ENCODE results near the gene SEC23B.

DNA sequence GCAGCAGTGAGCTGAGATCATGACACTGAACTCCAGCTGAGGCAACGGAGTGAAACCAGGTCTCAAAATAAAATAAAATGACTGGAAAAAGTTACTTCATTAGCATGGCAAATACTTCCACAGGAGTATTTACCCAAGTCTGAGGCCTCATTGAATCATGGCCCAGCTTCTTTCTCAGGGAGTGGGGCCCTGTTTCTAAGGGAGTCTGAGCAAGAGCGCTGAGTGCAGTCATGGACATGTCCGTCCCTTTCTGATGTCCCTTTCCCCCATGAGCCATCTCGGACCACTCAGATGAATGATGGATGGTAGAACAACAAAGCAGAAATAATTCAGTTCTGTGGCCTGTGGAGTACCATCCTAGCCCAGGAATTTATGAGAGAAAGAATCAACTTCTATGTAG, 72.3 kb downstream of the SEC23B start:
- TF ChIP-seq, protein P1, sequence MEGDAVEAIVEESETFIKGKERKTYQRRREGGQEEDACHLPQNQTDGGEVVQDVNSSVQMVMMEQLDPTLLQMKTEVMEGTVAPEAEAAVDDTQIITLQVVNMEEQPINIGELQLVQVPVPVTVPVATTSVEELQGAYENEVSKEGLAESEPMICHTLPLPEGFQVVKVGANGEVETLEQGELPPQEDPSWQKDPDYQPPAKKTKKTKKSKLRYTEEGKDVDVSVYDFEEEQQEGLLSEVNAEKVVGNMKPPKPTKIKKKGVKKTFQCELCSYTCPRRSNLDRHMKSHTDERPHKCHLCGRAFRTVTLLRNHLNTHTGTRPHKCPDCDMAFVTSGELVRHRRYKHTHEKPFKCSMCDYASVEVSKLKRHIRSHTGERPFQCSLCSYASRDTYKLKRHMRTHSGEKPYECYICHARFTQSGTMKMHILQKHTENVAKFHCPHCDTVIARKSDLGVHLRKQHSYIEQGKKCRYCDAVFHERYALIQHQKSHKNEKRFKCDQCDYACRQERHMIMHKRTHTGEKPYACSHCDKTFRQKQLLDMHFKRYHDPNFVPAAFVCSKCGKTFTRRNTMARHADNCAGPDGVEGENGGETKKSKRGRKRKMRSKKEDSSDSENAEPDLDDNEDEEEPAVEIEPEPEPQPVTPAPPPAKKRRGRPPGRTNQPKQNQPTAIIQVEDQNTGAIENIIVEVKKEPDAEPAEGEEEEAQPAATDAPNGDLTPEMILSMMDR (IDR thresholded peaks at IDR 0.05): no peak
- no peak for TF ChIP-seq POLR2A (IDR thresholded peaks at IDR 0.05; ENCODE audit: low read depth)

All from esophagus muscularis mucosa (tissue), 3 donors.